Fibroblast of lung (primary cell): ENCODE results near the gene GYPE. TPM values are rescaled to one million over a fixed set of nuclear protein-coding genes. Genes with fewer than 3 reads are reported as not detected.
"Not testable (repeated sequence)": the region's sequence is repeated elsewhere in the genome, so short reads cannot be mapped to it uniquely, and the experiment has no call there.

Experiments used
- DNase-seq, 2 donors: peaks; one replicate each; pipeline versions ENCODE4 v3.0.0 to v3.0.0-alpha.2; 2010; ENCODE audit warnings: low read depth in 2 of 2
- H2AFZ ChIP-seq: 2 replicates; pipeline ENCODE4 v1.5.1; 2012; ENCODE audit warnings: low read length, control low read depth, inconsistent platforms
- H3K27ac ChIP-seq: 2 replicates; pipeline ENCODE4 v1.5.1; 2011; ENCODE audit warnings: low read length, control low read depth; ENCODE audit not compliant: insufficient read depth
- H3K27me3 ChIP-seq: 2 replicates; pipeline ENCODE4 v1.5.1; 2011; ENCODE audit warnings: mild to moderate bottlenecking, low read length; ENCODE audit not compliant: control insufficient read depth, insufficient read depth
- H3K36me3 ChIP-seq: 2 replicates; pipeline ENCODE4 v1.5.1; 2011; ENCODE audit warnings: low read length; ENCODE audit not compliant: control insufficient read depth, insufficient read depth
- H3K4me1 ChIP-seq: 2 replicates; pipeline ENCODE4 v1.5.1; 2011; ENCODE audit warnings: low read length; ENCODE audit not compliant: control insufficient read depth, insufficient read depth; ENCODE audit errors: extremely low read depth
- H3K4me2 ChIP-seq: 2 replicates; pipeline ENCODE4 v1.5.1; 2011; ENCODE audit warnings: low read length, control low read depth; ENCODE audit not compliant: insufficient read depth; ENCODE audit errors: extremely low read depth
- H3K4me3 ChIP-seq, 4 experiments: fragments of 200-600 bp in 1 of 4; sonication (generic) in 1 of 4; replicated peaks in 1 of 4; 2 replicates each; pipeline ENCODE4 v1.5.1; 2011 to 2016; ENCODE audit warnings: low read length in 4 of 4, low read depth in 3 of 4, mild to moderate bottlenecking in 3 of 4, control low read depth in 2 of 4, inconsistent platforms in 1 of 4, mixed read lengths in 1 of 4; ENCODE audit not compliant: insufficient read depth in 1 of 4; ENCODE audit errors: control extremely low read depth in 1 of 4
- H3K79me2 ChIP-seq: 2 replicates; pipeline ENCODE4 v1.5.1; 2012; ENCODE audit warnings: mild to moderate bottlenecking, low read length, inconsistent platforms; ENCODE audit not compliant: control insufficient read depth, insufficient read depth
- H3K9ac ChIP-seq: 2 replicates; pipeline ENCODE4 v1.5.1; 2011; ENCODE audit warnings: mild to moderate bottlenecking, low read length, control low read depth; ENCODE audit not compliant: insufficient read depth
- H3K9me3 ChIP-seq: 2 replicates; pipeline ENCODE4 v1.5.1; 2012; ENCODE audit warnings: low read depth, low read length; ENCODE audit not compliant: control insufficient read depth, insufficient read depth
- H4K20me1 ChIP-seq: 2 replicates; pipeline ENCODE4 v1.5.1; 2011; ENCODE audit warnings: low read length; ENCODE audit not compliant: control insufficient read depth, insufficient read depth; ENCODE audit errors: extremely low read depth
- polyA plus RNA-seq, 2 donors: library from polyadenylated mRNA; depleted of rRNA in 1 of 2; stranded (reverse) in 1 of 2; unstranded in 1 of 2; fragments of >200 nt; gene quantifications; 2 replicates each; pipeline ENCODE4 v1.2.1, GENCODE V29; 2011 to 2012; ENCODE audit warnings: missing spikeins in 1 of 2
- total RNA-seq: library from RNA; depleted of rRNA; stranded (reverse); fragments of >200 nt; gene quantifications from 2 replicates; pipeline ENCODE4 v1.2.1, GENCODE V29; 2014

The GYPE gene
- total and polyA plus RNA-seq, 2 donors (not counting 1 experiment from before 2014, with no cell fraction given), result 1.2 to 1.3 TPM

DNA sequence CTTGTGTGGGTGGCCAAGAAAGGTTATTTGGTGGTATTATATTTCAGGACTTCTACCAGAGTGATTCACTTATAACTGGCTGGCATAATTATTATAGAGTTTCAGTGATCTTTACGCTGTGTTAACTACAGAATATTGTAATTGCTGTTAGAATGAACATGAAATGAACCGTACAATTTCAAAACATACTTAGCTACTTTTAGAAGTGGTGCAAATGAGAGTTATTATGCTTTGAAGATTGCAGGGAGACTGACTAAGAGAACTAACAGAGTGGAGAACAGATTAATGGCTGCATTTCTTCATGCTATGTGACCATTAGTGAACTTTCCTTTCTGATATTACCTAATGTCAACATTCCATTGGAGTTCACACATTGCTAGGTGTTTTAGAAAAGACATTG, 71.7 kb downstream of the GYPE start:
- not testable (repeated sequence) for H3K9ac ChIP-seq, H3K27me3 ChIP-seq, H3K9me3 ChIP-seq, H3K4me2 ChIP-seq, H3K4me3 ChIP-seq, H3K79me2 ChIP-seq, H4K20me1 ChIP-seq, DNase-seq, H3K27ac ChIP-seq, H2AFZ ChIP-seq, H3K4me1 ChIP-seq, H3K36me3 ChIP-seq

DNA sequence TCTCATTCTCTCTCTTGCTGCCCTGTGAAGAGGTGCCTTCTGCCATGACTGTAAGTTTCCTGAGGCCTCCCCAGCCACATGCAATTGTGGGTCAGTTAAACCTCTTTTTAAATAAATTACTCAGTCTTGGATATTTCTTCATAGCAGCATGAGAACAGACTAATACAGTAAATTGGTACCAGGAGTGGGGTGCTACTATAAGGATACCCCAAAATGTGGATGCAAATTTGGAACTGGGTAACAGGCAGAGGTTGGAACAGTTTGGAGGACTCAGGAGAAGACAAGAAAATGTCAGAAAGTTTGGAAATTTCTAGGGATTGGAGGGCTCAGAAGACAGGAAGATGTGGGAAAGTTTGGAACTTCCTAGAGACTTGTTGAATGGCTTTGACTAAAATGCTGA, 74.8 kb downstream of the GYPE start:
- H3K9me3 ChIP-seq, H3K4me2 ChIP-seq, H3K36me3 ChIP-seq, H2AFZ ChIP-seq, H3K4me1 ChIP-seq, H3K9ac ChIP-seq, H3K4me3 ChIP-seq, H3K27me3 ChIP-seq, H3K79me2 ChIP-seq, DNase-seq, H3K27ac ChIP-seq, H4K20me1 ChIP-seq: not testable (repeated sequence)

DNA sequence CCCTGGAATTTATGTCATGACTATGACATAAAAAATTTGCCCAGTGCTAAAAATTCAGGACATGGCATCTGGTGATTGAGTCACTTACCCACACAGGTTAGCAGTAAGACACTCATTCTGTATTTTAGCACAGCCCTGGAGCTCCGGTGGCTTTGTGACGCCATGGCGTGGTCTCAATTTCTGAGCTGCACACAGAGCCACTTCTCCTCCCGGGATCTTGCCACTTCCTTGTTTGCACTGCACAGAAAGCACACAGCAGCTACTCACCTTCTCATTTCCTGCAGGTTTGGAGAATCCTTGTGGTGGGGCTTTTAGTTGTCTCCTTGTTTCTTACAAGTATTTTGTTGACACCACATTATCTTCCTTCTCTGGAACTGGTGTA, 76.1 kb downstream of the GYPE start:
- H3K4me1 ChIP-seq, H3K9ac ChIP-seq, H3K27ac ChIP-seq, H4K20me1 ChIP-seq, H3K4me2 ChIP-seq, H3K9me3 ChIP-seq, H3K79me2 ChIP-seq, DNase-seq, H3K27me3 ChIP-seq, H3K4me3 ChIP-seq, H2AFZ ChIP-seq, H3K36me3 ChIP-seq: not testable (repeated sequence)

Other genes starting within 250 kb of the GYPE start
- gene FREM3, start 204.9 kb downstream of the GYPE start, total RNA-seq, result not detected in 2 replicates
- gene FREM3, start 204.9 kb downstream of the GYPE start, polyA plus RNA-seq, result not detected in 2 replicates
- gene GYPB, start 113.8 kb upstream of the GYPE start, total RNA-seq, result not detected in 2 replicates
- not detected in 2 replicates for gene GYPB, start 113.8 kb upstream of the GYPE start, polyA plus RNA-seq
- not detected in 2 replicates for gene GYPA, start 235.2 kb upstream of the GYPE start, total RNA-seq
- not detected in 2 replicates for gene GYPA, start 235.2 kb upstream of the GYPE start, polyA plus RNA-seq